Neural cell (in vitro differentiated cells): ENCODE results near the gene YBX1.

Experiments used
- EZH2 ChIP-seq: fragments of 200-600, 300-800 bp; shearing (Covaris generic), sonication (generic); IDR thresholded peaks from 2 replicates; pipeline ENCODE4 v1.6.1; 2014; ENCODE audit warnings: antibody characterized with exemption, low read length, borderline replicate concordance, mild to moderate bottlenecking; ENCODE audit not compliant: insufficient read depth, poor library complexity, severe bottlenecking
- POLR2AphosphoS5 ChIP-seq: IDR thresholded peaks from 2 replicates; pipeline ENCODE4 v1.6.1; 2012
- TAF1 ChIP-seq: IDR thresholded peaks from 2 replicates; pipeline ENCODE4 v1.6.1; 2012; ENCODE audit warnings: low read depth
- TF ChIP-seq, protein P1 (sequence below): fragments of 450-650 bp; IDR thresholded peaks from 2 replicates; pipeline ENCODE4 v1.5.1; 2014; ENCODE audit warnings: antibody characterized with exemption, mild to moderate bottlenecking, moderate library complexity; ENCODE audit not compliant: poor library complexity, severe bottlenecking

- TF ChIP-seq, protein P1, sequence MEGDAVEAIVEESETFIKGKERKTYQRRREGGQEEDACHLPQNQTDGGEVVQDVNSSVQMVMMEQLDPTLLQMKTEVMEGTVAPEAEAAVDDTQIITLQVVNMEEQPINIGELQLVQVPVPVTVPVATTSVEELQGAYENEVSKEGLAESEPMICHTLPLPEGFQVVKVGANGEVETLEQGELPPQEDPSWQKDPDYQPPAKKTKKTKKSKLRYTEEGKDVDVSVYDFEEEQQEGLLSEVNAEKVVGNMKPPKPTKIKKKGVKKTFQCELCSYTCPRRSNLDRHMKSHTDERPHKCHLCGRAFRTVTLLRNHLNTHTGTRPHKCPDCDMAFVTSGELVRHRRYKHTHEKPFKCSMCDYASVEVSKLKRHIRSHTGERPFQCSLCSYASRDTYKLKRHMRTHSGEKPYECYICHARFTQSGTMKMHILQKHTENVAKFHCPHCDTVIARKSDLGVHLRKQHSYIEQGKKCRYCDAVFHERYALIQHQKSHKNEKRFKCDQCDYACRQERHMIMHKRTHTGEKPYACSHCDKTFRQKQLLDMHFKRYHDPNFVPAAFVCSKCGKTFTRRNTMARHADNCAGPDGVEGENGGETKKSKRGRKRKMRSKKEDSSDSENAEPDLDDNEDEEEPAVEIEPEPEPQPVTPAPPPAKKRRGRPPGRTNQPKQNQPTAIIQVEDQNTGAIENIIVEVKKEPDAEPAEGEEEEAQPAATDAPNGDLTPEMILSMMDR, result no peak
- TF ChIP-seq TAF1 (no peak), EZH2 (no peak), POLR2AphosphoS5 (no peak)
Measured at GRCh38 chr1:42684139-42684538, 1.9 kb downstream of the YBX1 start.
